CD4-positive, alpha-beta T cell (primary cell): ENCODE measurements around the gene GAS2. TPM values are rescaled to one million over a fixed set of nuclear protein-coding genes. Genes with fewer than 3 reads are reported as not detected.

Source experiments
- ATAC-seq: fragments of 200-7000 bp; cut with Tn5 transposase; one replicate; pipeline ENCODE4 v1.10.0; 2022; ENCODE audit warnings: mild to moderate bottlenecking; ENCODE audit not compliant: poor library complexity
- CTCF ChIA-PET: fragments of 350-600 bp; sonication (Branson Sonifier 250); formaldehyde crosslinking; loops from one replicate; lab custom pipeline; 2021; ENCODE audit warnings: antibody characterized with exemption, inconsistent platforms; lab: Charles Lee
- POLR2A ChIA-PET: fragments of 350-600 bp; sonication (Branson Sonifier 250); formaldehyde crosslinking; loops from one replicate; lab custom pipeline; 2021; ENCODE audit warnings: antibody characterized with exemption, inconsistent platforms; lab: Charles Lee
- DNase-seq, 14 experiments: peaks; one replicate each; pipeline ENCODE4 v3.0.0-alpha.2; 2013 to 2020; ENCODE audit warnings: mixed read lengths in 2 of 14
- H3K27ac ChIP-seq, 2 donors: one replicate each; pipeline versions ENCODE4 v1.5.1 to v1.7.0; 2013; ENCODE audit warnings: low read length in 2 of 2, low read depth in 1 of 2, mild to moderate bottlenecking in 1 of 2
- H3K27me3 ChIP-seq, 2 experiments: 1 replicate in 1 of 2; 2 replicates in 1 of 2; pipeline versions ENCODE4 v1.6.1 to v1.7.0; 2013; ENCODE audit warnings: low read length in 2 of 2, control low read depth in 1 of 2, mild to moderate bottlenecking in 1 of 2, moderate library complexity in 1 of 2; ENCODE audit not compliant: insufficient read depth in 2 of 2, control insufficient read depth in 1 of 2
- H3K36me3 ChIP-seq: one replicate; pipeline ENCODE4 v1.6.1; 2013; ENCODE audit warnings: low read length, control low read depth; ENCODE audit not compliant: insufficient read depth
- H3K4me1 ChIP-seq: one replicate; pipeline ENCODE4 v1.6.1; 2013; ENCODE audit warnings: low read length, control low read depth; ENCODE audit not compliant: insufficient read depth
- H3K4me3 ChIP-seq: one replicate; pipeline ENCODE4 v1.5.1; 2013; ENCODE audit warnings: mild to moderate bottlenecking, low read length, moderate library complexity
- H3K9me3 ChIP-seq, 2 experiments: 1 replicate in 1 of 2; 2 replicates in 1 of 2; pipeline versions ENCODE4 v1.6.1 to v1.7.0; 2013; ENCODE audit warnings: low read length in 2 of 2, mild to moderate bottlenecking in 2 of 2, control low read depth in 1 of 2, moderate library complexity in 1 of 2; ENCODE audit not compliant: control insufficient read depth in 1 of 2, insufficient read depth in 1 of 2
- H3K27ac Mint-ChIP-seq: one replicate; pipeline ENCODE4 v1.8.0; 2020; ENCODE audit warnings: mixed read lengths
- H3K27me3 Mint-ChIP-seq: one replicate; pipeline ENCODE4 v1.8.0; 2021; ENCODE audit warnings: mixed read lengths
- H3K36me3 Mint-ChIP-seq: one replicate; pipeline ENCODE4 v1.8.0; 2021; ENCODE audit warnings: low read depth, mixed read lengths
- H3K4me1 Mint-ChIP-seq: one replicate; pipeline ENCODE4 v1.8.0; 2021; ENCODE audit warnings: low read depth, mixed read lengths
- H3K4me3 Mint-ChIP-seq: one replicate; pipeline ENCODE4 v1.8.0; 2020; ENCODE audit warnings: mild to moderate bottlenecking, mixed read lengths
- H3K9me3 Mint-ChIP-seq: one replicate; pipeline ENCODE4 v1.8.0; 2020; ENCODE audit warnings: mixed read lengths
- intact Hi-C, 2 experiments: fragments of 100-400 bp; cut with DNase I in 1 of 2; cut with micrococcal nuclease in 1 of 2; formaldehyde crosslinking; loops; one replicate each; pipeline versions ENCODE4 v1.15.1 to v1.9.0; 2023 to 2025; cut with DNase I, micrococcal nuclease
- total RNA-seq, 174 experiments: library from RNA in 2 of 174; stranded (reverse) in 2 of 174; gene quantifications; one replicate each; pipeline ENCODE4 v1.2.3 and lab custom pipeline; 2021 to 2026
- TF ChIP-seq, protein P1 (sequence below): fragments of 200-600 bp; IDR thresholded peaks from one replicate; pipeline ENCODE4 v1.8.0; 2022; ENCODE audit warnings: antibody characterized with exemption, mild to moderate bottlenecking

GAS2 gene
- total RNA-seq, 2 experiments from 2014 or later = 2.2 to 2.9 TPM

- no peaks in the 10 kb centered on the region for H3K4me1 Mint-ChIP-seq
- Histone ChIP-seq H3K4me3 (no peak overlapping the region), H3K27ac (no peak overlapping the region), H3K27me3 (no peaks in the 10 kb centered on the region), H3K9me3 (no peaks in the 10 kb centered on the region), H3K36me3 (no peaks in the 10 kb centered on the region), H3K4me1 (no peaks in the 10 kb centered on the region)
- H3K27me3 Mint-ChIP-seq = no peaks in the 10 kb centered on the region
- no peak overlapping the region for H3K27ac Mint-ChIP-seq
- TF ChIP-seq, protein P1, sequence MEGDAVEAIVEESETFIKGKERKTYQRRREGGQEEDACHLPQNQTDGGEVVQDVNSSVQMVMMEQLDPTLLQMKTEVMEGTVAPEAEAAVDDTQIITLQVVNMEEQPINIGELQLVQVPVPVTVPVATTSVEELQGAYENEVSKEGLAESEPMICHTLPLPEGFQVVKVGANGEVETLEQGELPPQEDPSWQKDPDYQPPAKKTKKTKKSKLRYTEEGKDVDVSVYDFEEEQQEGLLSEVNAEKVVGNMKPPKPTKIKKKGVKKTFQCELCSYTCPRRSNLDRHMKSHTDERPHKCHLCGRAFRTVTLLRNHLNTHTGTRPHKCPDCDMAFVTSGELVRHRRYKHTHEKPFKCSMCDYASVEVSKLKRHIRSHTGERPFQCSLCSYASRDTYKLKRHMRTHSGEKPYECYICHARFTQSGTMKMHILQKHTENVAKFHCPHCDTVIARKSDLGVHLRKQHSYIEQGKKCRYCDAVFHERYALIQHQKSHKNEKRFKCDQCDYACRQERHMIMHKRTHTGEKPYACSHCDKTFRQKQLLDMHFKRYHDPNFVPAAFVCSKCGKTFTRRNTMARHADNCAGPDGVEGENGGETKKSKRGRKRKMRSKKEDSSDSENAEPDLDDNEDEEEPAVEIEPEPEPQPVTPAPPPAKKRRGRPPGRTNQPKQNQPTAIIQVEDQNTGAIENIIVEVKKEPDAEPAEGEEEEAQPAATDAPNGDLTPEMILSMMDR = no peak
- ATAC-seq = no peak
- ChIA-PET CTCF (no interaction called here), POLR2A (no interaction called here)
- H3K4me3 Mint-ChIP-seq = no peak overlapping the region
- DNase-seq = no peak
- peaks cover 4% of the 10 kb centered on the region for H3K9me3 Mint-ChIP-seq
- H3K36me3 Mint-ChIP-seq = no peaks in the 10 kb centered on the region
- intact Hi-C loops = no loop called here
Observed at GRCh38 chr11:22846726-22847125, 180.3 kb downstream of the GAS2 start.

GRCh38 chr11:22851477-22851876 is 185.1 kb downstream of the GAS2 start:
- intact Hi-C loops = no loop called here
- Mint-ChIP-seq H3K9me3 (peaks cover 8% of the 10 kb centered on the region), H3K4me1 (no peaks in the 10 kb centered on the region), H3K27me3 (no peaks in the 10 kb centered on the region), H3K4me3 (no peak overlapping the region), H3K27ac (no peak overlapping the region), H3K36me3 (peaks cover 6% of the 10 kb centered on the region)
- POLR2A ChIA-PET = no interaction called here
- CTCF ChIA-PET = no interaction called here
- no peak for ATAC-seq
- TF ChIP-seq, protein P1 = no peak
- Histone ChIP-seq H3K36me3 (no peaks in the 10 kb centered on the region), H3K4me1 (no peaks in the 10 kb centered on the region), H3K9me3 (no peaks in the 10 kb centered on the region), H3K4me3 (no peak overlapping the region), H3K27ac (no peak overlapping the region), H3K27me3 (no peaks in the 10 kb centered on the region)
- DNase-seq = no peak

DNA sequence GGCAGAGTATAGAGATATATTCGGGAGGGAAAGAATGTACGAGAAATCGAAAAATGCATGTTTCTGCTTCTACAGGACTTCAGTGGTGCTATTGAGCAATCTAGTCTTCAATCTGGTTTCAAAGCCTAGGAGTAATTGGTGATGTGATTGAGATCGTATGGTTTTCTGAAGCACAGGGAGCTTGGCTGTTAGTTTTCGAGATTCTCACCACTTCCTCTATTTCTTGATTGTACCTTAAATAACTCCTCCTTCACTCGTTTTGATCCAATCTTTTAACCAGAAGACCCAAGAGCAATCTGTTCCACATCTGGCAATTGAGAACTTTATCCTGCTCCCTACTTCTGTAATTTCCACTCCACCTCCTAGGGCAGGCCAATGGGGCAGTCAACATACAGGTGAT is 193.3 kb downstream of the GAS2 start:
- H3K27me3 Mint-ChIP-seq = no peaks in the 10 kb centered on the region
- H3K27me3 ChIP-seq = no peaks in the 10 kb centered on the region
- ChIA-PET POLR2A (no interaction called here), CTCF (no interaction called here)
- DNase-seq (no peak), ATAC-seq (no peak)
- intact Hi-C loops = no loop called here
- H3K4me3 ChIP-seq = no peak overlapping the region
- H3K27ac Mint-ChIP-seq = no peak overlapping the region
- no peak overlapping the region for H3K4me3 Mint-ChIP-seq
- peaks cover 5% of the 10 kb centered on the region for H3K36me3 Mint-ChIP-seq
- H3K4me1 ChIP-seq = no peaks in the 10 kb centered on the region
- H3K36me3 ChIP-seq = no peaks in the 10 kb centered on the region
- no peak overlapping the region for H3K27ac ChIP-seq
- H3K4me1 Mint-ChIP-seq = no peaks in the 10 kb centered on the region
- H3K9me3 Mint-ChIP-seq = no peaks in the 10 kb centered on the region
- no peaks in the 10 kb centered on the region for H3K9me3 ChIP-seq
- TF ChIP-seq, protein P1 = no peak
